Smooth muscle cell (in vitro differentiated cells): ENCODE measurements around the gene ATP8B4. TPM values are rescaled to one million over a fixed set of nuclear protein-coding genes. Genes with fewer than 3 reads are reported as not detected.

Source experiments
- DNase-seq: peaks from one replicate; lab custom pipeline; 2025; ENCODE audit not compliant: unreplicated experiment; lab: John Stamatoyannopoulos, UW
- H2AFZ ChIP-seq: fragments of 200-600 bp; sonication (generic); 2 replicates; pipeline ENCODE4 v1.6.0; 2016; ENCODE audit warnings: antibody characterized with exemption, low read depth, mild to moderate bottlenecking
- H3F3A ChIP-seq: fragments of 200-600 bp; sonication (generic); 2 replicates; pipeline ENCODE4 v1.6.0; 2017; ENCODE audit warnings: antibody characterized with exemption, low read depth
- H3K27ac ChIP-seq: fragments of 200-600 bp; sonication (generic); 2 replicates; pipeline ENCODE4 v1.5.1; 2016; ENCODE audit warnings: low read depth, mild to moderate bottlenecking
- H3K27me3 ChIP-seq: fragments of 200-600 bp; sonication (generic); 2 replicates; pipeline ENCODE4 v1.6.1; 2016; ENCODE audit warnings: low read depth, mild to moderate bottlenecking
- H3K36me3 ChIP-seq: fragments of 200-600 bp; sonication (generic); 2 replicates; pipeline ENCODE4 v1.5.1; 2016; ENCODE audit warnings: low read depth
- H3K4me1 ChIP-seq: fragments of 200-600 bp; sonication (generic); 2 replicates; pipeline ENCODE4 v1.5.1; 2016; ENCODE audit warnings: low read depth
- H3K4me2 ChIP-seq: fragments of 200-600 bp; sonication (generic); 2 replicates; pipeline ENCODE4 v1.6.0; 2016; ENCODE audit warnings: mild to moderate bottlenecking
- H3K4me3 ChIP-seq: fragments of 200-600 bp; sonication (generic); 2 replicates; pipeline ENCODE4 v1.5.1; 2016; ENCODE audit warnings: mild to moderate bottlenecking
- H3K79me2 ChIP-seq: fragments of 200-600 bp; sonication (generic); 2 replicates; pipeline ENCODE4 v1.6.0; 2016; ENCODE audit warnings: low read depth, mild to moderate bottlenecking
- H3K9ac ChIP-seq: fragments of 200-600 bp; sonication (generic); 2 replicates; pipeline ENCODE4 v1.6.0; 2016; ENCODE audit warnings: low read depth
- H3K9me3 ChIP-seq: fragments of 200-600 bp; sonication (generic); replicated peaks from 2 replicates; pipeline ENCODE4 v1.5.1; 2016; ENCODE audit warnings: low read depth
- H4K20me1 ChIP-seq: fragments of 200-600 bp; sonication (generic); 2 replicates; pipeline ENCODE4 v1.6.0; 2016; ENCODE audit warnings: low read depth
- WGBS: methylation state at CpG from one replicate; pipeline ENCODE4 v1.1.7; 2016; ENCODE audit warnings: low lambda C conversion rate; 5-methylcytosine and 5-hydroxymethylcytosine counted together
- polyA plus RNA-seq: library from polyadenylated mRNA; unstranded; fragments of >200 nt; fragmentation: Nextera tagmentation; extraction: Ambion mirVana; gene quantifications from 2 replicates; pipeline ENCODE4 v1.2.1, GENCODE V29; 2016
- total RNA-seq: library from RNA; depleted of rRNA; stranded (reverse); fragments of >200 nt; gene quantifications from 2 replicates; pipeline ENCODE4 v1.2.3, GENCODE V29; 2014
- TF ChIP-seq, protein P1 (sequence below): fragments of 200-600 bp; sonication (generic); IDR thresholded peaks from 2 replicates; pipeline ENCODE4 v1.5.1; 2017; ENCODE audit warnings: borderline replicate concordance, mild to moderate bottlenecking, antibody characterized with exemption; ENCODE audit not compliant: insufficient read depth, poor library complexity, severe bottlenecking

The ATP8B4 gene
- total and polyA plus RNA-seq, 2 experiments from 2014 or later = 21.7 to 60.5 TPM

DNA sequence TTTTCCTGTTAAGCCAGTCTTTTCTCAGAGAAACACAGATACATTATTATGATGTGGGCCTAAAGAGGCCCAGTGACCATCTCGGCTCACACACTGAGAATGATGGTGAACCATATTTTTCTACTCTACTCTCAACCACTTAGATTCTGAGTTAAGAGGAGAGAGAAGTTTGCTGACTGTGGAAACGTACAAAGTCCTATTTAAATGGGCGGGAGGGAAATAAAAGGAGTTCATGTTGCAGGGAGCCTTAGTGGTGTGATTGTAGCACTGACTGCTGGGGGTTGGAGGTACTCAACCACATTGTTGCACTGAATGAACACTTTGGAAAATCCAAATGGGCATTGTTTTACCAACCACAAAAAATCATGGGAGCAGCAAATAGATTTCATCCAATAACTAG, 51.0 kb downstream of the ATP8B4 start:
- Histone ChIP-seq H3K4me3 (no peak overlapping the region), H3K9ac (no peak overlapping the region), H3F3A (no peaks in the 10 kb centered on the region), H3K4me2 (no peak overlapping the region), H3K79me2 (no peaks in the 10 kb centered on the region), H3K9me3 (no peaks in the 10 kb centered on the region), H3K4me1 (no peaks in the 10 kb centered on the region), H4K20me1 (no peaks in the 10 kb centered on the region), H2AFZ (no peak overlapping the region), H3K27ac (no peak overlapping the region), H3K27me3 (no peaks in the 10 kb centered on the region), H3K36me3 (no peaks in the 10 kb centered on the region)
- 92% methylated on average over 3 of the region's 3 CpGs for WGBS
- no peak for DNase-seq
- TF ChIP-seq, protein P1, sequence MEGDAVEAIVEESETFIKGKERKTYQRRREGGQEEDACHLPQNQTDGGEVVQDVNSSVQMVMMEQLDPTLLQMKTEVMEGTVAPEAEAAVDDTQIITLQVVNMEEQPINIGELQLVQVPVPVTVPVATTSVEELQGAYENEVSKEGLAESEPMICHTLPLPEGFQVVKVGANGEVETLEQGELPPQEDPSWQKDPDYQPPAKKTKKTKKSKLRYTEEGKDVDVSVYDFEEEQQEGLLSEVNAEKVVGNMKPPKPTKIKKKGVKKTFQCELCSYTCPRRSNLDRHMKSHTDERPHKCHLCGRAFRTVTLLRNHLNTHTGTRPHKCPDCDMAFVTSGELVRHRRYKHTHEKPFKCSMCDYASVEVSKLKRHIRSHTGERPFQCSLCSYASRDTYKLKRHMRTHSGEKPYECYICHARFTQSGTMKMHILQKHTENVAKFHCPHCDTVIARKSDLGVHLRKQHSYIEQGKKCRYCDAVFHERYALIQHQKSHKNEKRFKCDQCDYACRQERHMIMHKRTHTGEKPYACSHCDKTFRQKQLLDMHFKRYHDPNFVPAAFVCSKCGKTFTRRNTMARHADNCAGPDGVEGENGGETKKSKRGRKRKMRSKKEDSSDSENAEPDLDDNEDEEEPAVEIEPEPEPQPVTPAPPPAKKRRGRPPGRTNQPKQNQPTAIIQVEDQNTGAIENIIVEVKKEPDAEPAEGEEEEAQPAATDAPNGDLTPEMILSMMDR = no peak

DNA sequence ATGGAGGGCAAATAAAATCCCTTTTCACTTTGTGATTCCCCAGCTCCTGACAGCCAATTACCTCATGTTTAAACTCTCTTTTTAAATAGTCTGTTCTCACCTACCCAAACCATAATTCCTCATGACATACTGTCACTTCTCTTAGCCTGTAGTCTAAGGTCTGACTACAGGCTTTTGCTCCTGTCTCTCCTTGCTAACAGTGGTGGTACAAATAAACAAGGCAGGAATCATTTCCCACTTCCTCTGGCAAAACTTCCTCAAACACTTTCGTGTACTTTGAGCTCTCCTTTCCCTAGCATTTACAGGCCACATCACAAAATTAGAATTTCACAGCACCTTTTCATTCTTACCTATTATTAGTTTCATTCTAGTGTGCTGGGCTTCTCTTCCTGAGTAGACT, 51.8 kb downstream of the ATP8B4 start:
- Histone ChIP-seq H2AFZ (peak overlapping the region; percentile 19), H3K4me3 (no peak overlapping the region), H3K27ac (no peak overlapping the region), H3K4me1 (no peaks in the 10 kb centered on the region), H3K79me2 (no peaks in the 10 kb centered on the region), H3K9me3 (no peaks in the 10 kb centered on the region), H3K4me2 (no peak overlapping the region), H3F3A (no peaks in the 10 kb centered on the region), H4K20me1 (no peaks in the 10 kb centered on the region), H3K27me3 (no peaks in the 10 kb centered on the region), H3K9ac (no peak overlapping the region), H3K36me3 (no peaks in the 10 kb centered on the region)
- TF ChIP-seq, protein P1 = no peak
- DNase-seq = no peak
- 78% methylated on average over 1 of the region's 1 CpG for WGBS

DNA sequence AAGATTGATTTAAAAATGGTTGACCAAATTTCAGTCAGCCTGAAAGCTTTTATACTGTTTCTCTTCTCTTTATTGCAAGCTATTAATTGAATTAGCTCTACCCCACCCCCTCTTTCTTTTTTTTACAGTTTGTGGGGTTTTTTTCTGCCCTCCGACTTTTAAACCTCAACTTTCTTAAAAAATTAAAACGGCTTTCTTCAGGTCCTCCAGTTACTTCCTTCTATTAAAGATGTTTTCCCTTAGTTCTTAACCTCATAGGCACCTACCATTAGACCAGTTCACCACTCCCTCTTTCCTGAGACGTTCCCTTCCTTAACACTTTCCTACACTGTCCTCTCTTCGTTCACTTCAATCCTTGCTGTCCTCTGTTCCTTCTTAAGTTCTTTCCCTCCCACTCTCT, 52.4 kb downstream of the ATP8B4 start:
- no peaks in the 10 kb centered on the region for H3F3A ChIP-seq
- 91% methylated on average over 4 of the region's 4 CpGs for WGBS

DNA sequence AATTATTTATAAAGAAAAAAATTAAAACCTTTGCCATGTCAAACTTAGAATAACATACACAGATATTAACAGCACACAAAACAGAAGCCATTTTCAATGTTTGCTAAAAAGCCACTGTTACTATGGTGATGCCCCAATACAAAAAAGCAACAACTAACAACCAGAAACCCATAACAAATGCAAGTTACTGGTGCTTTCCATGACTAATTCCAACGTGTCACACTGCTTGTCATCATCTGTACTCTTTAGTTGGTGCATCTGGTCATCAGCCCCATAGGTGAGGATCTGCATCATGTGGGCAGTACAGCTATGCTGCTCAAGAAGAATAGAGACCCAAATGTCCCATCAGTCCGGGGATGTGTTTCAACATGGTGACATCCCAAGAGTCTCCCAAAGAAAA, 52.8 kb downstream of the ATP8B4 start:
- TF ChIP-seq, protein P1 = no peak
- H3K79me2 ChIP-seq = no peaks in the 10 kb centered on the region
- H3K27me3 ChIP-seq = no peaks in the 10 kb centered on the region
- no peaks in the 10 kb centered on the region for H4K20me1 ChIP-seq
- H3K4me1 ChIP-seq = no peaks in the 10 kb centered on the region
- no peaks in the 10 kb centered on the region for H3F3A ChIP-seq
- no peak overlapping the region for H3K9ac ChIP-seq
- no peak overlapping the region for H3K4me2 ChIP-seq
- DNase-seq = no peak
- H3K36me3 ChIP-seq = no peaks in the 10 kb centered on the region
- no peak overlapping the region for H3K4me3 ChIP-seq
- H3K27ac ChIP-seq = no peak overlapping the region
- 72% methylated on average over 2 of the region's 2 CpGs for WGBS
- no peaks in the 10 kb centered on the region for H3K9me3 ChIP-seq
- no peak overlapping the region for H2AFZ ChIP-seq

More for the DNA sequence above, 52.4 kb downstream of the ATP8B4 start:
- Histone ChIP-seq H3K9ac (no peak overlapping the region), H3K4me3 (no peak overlapping the region), H3K9me3 (no peaks in the 10 kb centered on the region), H3K27me3 (no peaks in the 10 kb centered on the region), H3K4me2 (no peak overlapping the region), H3K4me1 (no peaks in the 10 kb centered on the region), H3K36me3 (no peaks in the 10 kb centered on the region), H2AFZ (peak overlapping the region; percentile 19), H3K27ac (no peak overlapping the region), H4K20me1 (no peaks in the 10 kb centered on the region), H3K79me2 (no peaks in the 10 kb centered on the region)
- DNase-seq = no peak
- TF ChIP-seq, protein P1 = no peak
